Stimulated activated CD4-positive, alpha-beta T cell treated with anti-CD3 and anti-CD28 coated beads, Interleukin-1b, Interleukin-23, amount 100 ng/mL, for 24 hours (primary cell): ENCODE data around the gene CST9.

Experiments
- DNase-seq, 4 experiments: peaks; one replicate each; pipeline ENCODE4 v3.0.0-alpha.2; 2020; ENCODE audit warnings: low read depth in 4 of 4, low spot score in 1 of 4

The CST9 gene

GRCh38 chr20:23554401-23554800 lies 51.3 kb downstream of the CST9 start:
- DNase-seq = no peak
